Measurements from ENCODE around the gene MAPK6. TPM values are rescaled to one million over a fixed set of nuclear protein-coding genes. Genes with fewer than 3 reads are reported as not detected.
"Not testable (repeated sequence)": the region's sequence is repeated elsewhere in the genome, so short reads cannot be mapped to it uniquely, and the experiment has no call there.

Gene MAPK6
- total RNA-seq, 1 donor from 2014 or later = 21.1 TPM

DNA sequence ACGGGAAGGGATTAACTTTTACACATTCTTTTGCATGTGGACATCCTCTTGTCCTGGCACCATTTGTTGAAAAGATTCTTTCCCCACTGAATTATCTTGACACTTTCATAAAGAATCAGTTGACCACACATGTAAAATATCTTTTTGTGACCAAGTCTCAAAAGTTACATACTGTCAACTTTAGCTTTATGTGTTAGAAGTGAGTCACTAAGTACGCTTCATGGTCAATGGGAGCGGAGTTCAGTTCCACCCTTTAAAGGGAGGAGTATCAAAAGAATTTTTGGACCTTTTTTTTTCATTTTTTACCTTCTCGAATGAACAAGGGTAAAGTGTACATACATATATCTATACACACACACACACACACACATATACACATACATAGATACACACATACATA lies 35.4 kb downstream of the MAPK6 start:
- DNase-seq (no peak), ATAC-seq (no peak)
- Histone ChIP-seq H3K4me1 (no peaks in the 10 kb centered on the region), H3K9me3 (no peaks in the 10 kb centered on the region), H3K36me3 (peaks cover 58% of the 10 kb centered on the region), H3K27ac (no peak overlapping the region), H3K4me3 (no peak overlapping the region), H3K27me3 (ENCODE audit: low read depth) (no peaks in the 10 kb centered on the region)
- intact Hi-C loops (cut with DNase I) = no loop called here
- TF ChIP-seq, protein P1, sequence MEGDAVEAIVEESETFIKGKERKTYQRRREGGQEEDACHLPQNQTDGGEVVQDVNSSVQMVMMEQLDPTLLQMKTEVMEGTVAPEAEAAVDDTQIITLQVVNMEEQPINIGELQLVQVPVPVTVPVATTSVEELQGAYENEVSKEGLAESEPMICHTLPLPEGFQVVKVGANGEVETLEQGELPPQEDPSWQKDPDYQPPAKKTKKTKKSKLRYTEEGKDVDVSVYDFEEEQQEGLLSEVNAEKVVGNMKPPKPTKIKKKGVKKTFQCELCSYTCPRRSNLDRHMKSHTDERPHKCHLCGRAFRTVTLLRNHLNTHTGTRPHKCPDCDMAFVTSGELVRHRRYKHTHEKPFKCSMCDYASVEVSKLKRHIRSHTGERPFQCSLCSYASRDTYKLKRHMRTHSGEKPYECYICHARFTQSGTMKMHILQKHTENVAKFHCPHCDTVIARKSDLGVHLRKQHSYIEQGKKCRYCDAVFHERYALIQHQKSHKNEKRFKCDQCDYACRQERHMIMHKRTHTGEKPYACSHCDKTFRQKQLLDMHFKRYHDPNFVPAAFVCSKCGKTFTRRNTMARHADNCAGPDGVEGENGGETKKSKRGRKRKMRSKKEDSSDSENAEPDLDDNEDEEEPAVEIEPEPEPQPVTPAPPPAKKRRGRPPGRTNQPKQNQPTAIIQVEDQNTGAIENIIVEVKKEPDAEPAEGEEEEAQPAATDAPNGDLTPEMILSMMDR (IDR thresholded peaks at IDR 0.05) = no peak

DNA sequence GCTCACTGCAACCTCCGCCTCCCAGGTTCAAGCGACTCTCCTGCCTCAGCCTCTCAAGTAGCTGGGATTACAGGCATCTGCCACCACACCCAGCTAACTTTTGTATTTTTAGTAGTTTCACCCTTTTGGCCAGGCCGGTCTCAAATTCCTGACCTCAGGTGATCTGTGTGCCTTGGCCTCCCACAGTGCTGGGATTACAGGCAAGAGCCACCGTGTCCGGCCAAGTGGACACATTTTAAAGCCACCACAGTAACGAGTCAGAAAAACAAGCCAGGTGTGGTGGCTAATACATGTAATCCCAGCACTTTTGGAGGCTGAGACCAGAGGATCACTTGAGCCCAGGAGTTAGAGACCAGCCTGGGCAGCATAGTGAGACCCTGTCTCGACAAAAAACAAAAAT lies 35.8 kb downstream of the MAPK6 start:
- peaks cover 58% of the 10 kb centered on the region for H3K36me3 ChIP-seq
- H3K9me3 ChIP-seq; DNase-seq; ATAC-seq; H3K4me3 ChIP-seq; H3K27ac ChIP-seq; intact Hi-C loops (cut with DNase I); H3K27me3 ChIP-seq (ENCODE audit: low read depth); H3K4me1 ChIP-seq: not testable (repeated sequence)

- intact Hi-C loops (cut with DNase I) = no loop called here
- H3K36me3 ChIP-seq = peaks cover 58% of the 10 kb centered on the region
Observed at GRCh38 chr15:52056001-52056400, 37.0 kb downstream of the MAPK6 start.

GRCh38 chr15:52056496-52056895 lies 37.5 kb downstream of the MAPK6 start:
- Histone ChIP-seq H3K4me1 (no peaks in the 10 kb centered on the region), H3K9me3 (no peaks in the 10 kb centered on the region), H3K27me3 (ENCODE audit: low read depth) (no peaks in the 10 kb centered on the region), H3K4me3 (no peak overlapping the region), H3K36me3 (peaks cover 63% of the 10 kb centered on the region), H3K27ac (no peak overlapping the region)
- no peak for DNase-seq
- intact Hi-C loops (cut with DNase I) = no loop called here
- ATAC-seq = no peak
- TF ChIP-seq, protein P1 (IDR thresholded peaks at IDR 0.05) = no peak

More at GRCh38 chr15:52056001-52056400, 37.0 kb downstream of the MAPK6 start:
- Histone ChIP-seq H3K27me3 (ENCODE audit: low read depth) (no peaks in the 10 kb centered on the region), H3K4me1 (no peaks in the 10 kb centered on the region), H3K4me3 (no peak overlapping the region), H3K9me3 (no peaks in the 10 kb centered on the region), H3K27ac (no peak overlapping the region)
- DNase-seq = no peak
- TF ChIP-seq, protein P1 (IDR thresholded peaks at IDR 0.05) = no peak
- no peak for ATAC-seq

GRCh38 chr15:52057996-52058395 lies 39.0 kb downstream of the MAPK6 start:
- no peaks in the 10 kb centered on the region for H3K27me3 ChIP-seq (ENCODE audit: low read depth)
- H3K4me1 ChIP-seq = no peaks in the 10 kb centered on the region
- no peaks in the 10 kb centered on the region for H3K9me3 ChIP-seq
- DNase-seq (no peak), ATAC-seq (no peak)
- H3K4me3 ChIP-seq = no peak overlapping the region
- TF ChIP-seq, protein P1 (IDR thresholded peaks at IDR 0.05) = no peak
- peaks cover 76% of the 10 kb centered on the region for H3K36me3 ChIP-seq
- no peak overlapping the region for H3K27ac ChIP-seq
- intact Hi-C loops (cut with DNase I) = no loop called here

DNA sequence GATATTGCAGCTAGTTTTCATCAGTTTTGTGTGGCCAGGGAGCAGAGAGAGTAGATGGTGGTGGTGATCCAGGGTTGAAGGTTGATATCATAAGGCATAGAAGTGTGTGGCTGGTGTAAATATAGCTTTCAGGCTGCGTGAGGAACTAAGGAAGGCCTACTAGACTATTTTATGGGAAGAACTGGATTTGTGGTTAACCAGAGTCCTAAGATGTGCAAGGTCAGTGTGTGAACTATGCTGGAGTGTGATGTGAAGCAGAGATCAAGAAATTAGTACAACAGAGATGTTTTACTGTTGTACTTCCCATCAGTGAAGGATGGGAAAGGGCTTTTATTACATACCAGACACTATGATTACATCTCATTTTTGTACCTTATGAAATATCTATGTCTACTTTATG lies 41.5 kb downstream of the MAPK6 start:
- Histone ChIP-seq H3K36me3 (peaks cover 90% of the 10 kb centered on the region), H3K9me3 (no peaks in the 10 kb centered on the region), H3K4me3 (no peak overlapping the region), H3K27ac (no peak overlapping the region), H3K4me1 (no peaks in the 10 kb centered on the region), H3K27me3 (ENCODE audit: low read depth) (no peaks in the 10 kb centered on the region)
- ATAC-seq (no peak), DNase-seq (no peak)
- TF ChIP-seq, protein P1 (IDR thresholded peaks at IDR 0.05) = no peak
- intact Hi-C loops (cut with DNase I) = no loop called here
